ENCODE measurements around the gene TAB2. TPM values are rescaled to one million over a fixed set of nuclear protein-coding genes. Genes with fewer than 3 reads are reported as not detected.

TAB2 gene
- total and polyA plus RNA-seq, 7 donors: 33.4 to 149 (median 100) TPM

- 63 to 86% methylated on average over 1 of the region's 1 CpG for WGBS, 2 donors
- H3K27ac ChIP-seq: no peak overlapping the region
- peaks cover 0 to 95% (median 79%) of the 10 kb centered on the region in 4 donors for H3K4me1 ChIP-seq
- H3K27me3 ChIP-seq: no peaks in the 10 kb centered on the region
- no peaks in the 10 kb centered on the region for H3K36me3 ChIP-seq
- no peak overlapping the region for H3K4me3 ChIP-seq
- TF ChIP-seq POLR2A (IDR thresholded peaks at IDR 0.05) (no peak), POLR2AphosphoS5 (IDR thresholded peaks at IDR 0.05) (no peak), CTCF (IDR thresholded peaks at IDR 0.05) (no peak)
- intact Hi-C loops (cut with DNase I): no loop called here
- H3K9me3 ChIP-seq: no peaks in the 10 kb centered on the region
- no peak for DNase-seq
Observed at GRCh38 chr6:149337320-149337719, 19.8 kb downstream of the TAB2 start.

- Histone ChIP-seq H3K9me3 (no peaks in the 10 kb centered on the region), H3K4me1 (peaks cover 0 to 93% (median 70%) of the 10 kb centered on the region in 4 donors), H3K27me3 (no peaks in the 10 kb centered on the region), H3K4me3 (no peak overlapping the region), H3K36me3 (no peaks in the 10 kb centered on the region), H3K27ac (no peak overlapping the region)
- WGBS, 2 donors: 79 to 84% methylated on average over 4 of the region's 4 CpGs
- no peak for DNase-seq
- TF ChIP-seq EP300 (IDR thresholded peaks at IDR 0.05) (no peak), POLR2A (IDR thresholded peaks at IDR 0.05) (no peak), POLR2AphosphoS5 (IDR thresholded peaks at IDR 0.05) (no peak), CTCF (IDR thresholded peaks at IDR 0.05) (no peak)
- intact Hi-C loops (cut with DNase I): no loop called here
Observed at GRCh38 chr6:149340200-149340599, 22.7 kb downstream of the TAB2 start.

- intact Hi-C loops (cut with DNase I): no loop called here
- Histone ChIP-seq H3K36me3 (no peaks in the 10 kb centered on the region), H3K9me3 (no peaks in the 10 kb centered on the region), H3K4me1 (peaks cover 0 to 92% (median 57%) of the 10 kb centered on the region in 4 donors), H3K27me3 (no peaks in the 10 kb centered on the region), H3K4me3 (no peak overlapping the region), H3K27ac (no peak overlapping the region)
- no peak for DNase-seq
- TF ChIP-seq POLR2AphosphoS5 (IDR thresholded peaks at IDR 0.05): no peak
- 57 to 67% methylated on average over 1 of the region's 1 CpG for WGBS, 2 donors
Observed at GRCh38 chr6:149342525-149342924, 25.0 kb downstream of the TAB2 start.

- DNase-seq: no peak
- Histone ChIP-seq H3K27ac (no peak overlapping the region), H3K36me3 (no peaks in the 10 kb centered on the region), H3K4me3 (no peak overlapping the region), H3K4me1 (peaks cover 0 to 86% (median 47%) of the 10 kb centered on the region in 4 donors), H3K27me3 (no peaks in the 10 kb centered on the region), H3K9me3 (no peaks in the 10 kb centered on the region)
- 92 to 94% methylated on average over 1 of the region's 1 CpG for WGBS, 2 donors
- TF ChIP-seq CTCF (IDR thresholded peaks at IDR 0.05): no peak
- no peak for TF ChIP-seq POLR2A (IDR thresholded peaks at IDR 0.05)
- TF ChIP-seq POLR2AphosphoS5 (IDR thresholded peaks at IDR 0.05): no peak
- TF ChIP-seq EP300 (IDR thresholded peaks at IDR 0.05): no peak
- intact Hi-C loops (cut with DNase I): no loop called here
Observed at GRCh38 chr6:149343501-149343900, 26.0 kb downstream of the TAB2 start.

GRCh38 chr6:149346078-149346477, 28.6 kb downstream of the TAB2 start:
- peaks cover 0 to 70% (median 40%) of the 10 kb centered on the region in 4 donors for H3K4me1 ChIP-seq
- WGBS, 2 donors: 86 to 96% methylated on average over 3 of the region's 3 CpGs
- H3K36me3 ChIP-seq: no peaks in the 10 kb centered on the region
- no peaks in the 10 kb centered on the region for H3K9me3 ChIP-seq
- no peaks in the 10 kb centered on the region for H3K27me3 ChIP-seq
- no peak for TF ChIP-seq CTCF (IDR thresholded peaks at IDR 0.05)
- no peak for TF ChIP-seq POLR2A (IDR thresholded peaks at IDR 0.05)
- no peak for TF ChIP-seq POLR2AphosphoS5 (IDR thresholded peaks at IDR 0.05)
- TF ChIP-seq EP300 (IDR thresholded peaks at IDR 0.05): no peak
- H3K27ac ChIP-seq: no peak overlapping the region
- DNase-seq: no peak
- intact Hi-C loops (cut with DNase I): no loop called here
- no peak overlapping the region for H3K4me3 ChIP-seq
